GM12864 (cell line): ENCODE data around the gene SNTG2.
"Not testable (repeated sequence)": the region's sequence is repeated elsewhere in the genome, so short reads cannot be mapped to it uniquely, and the experiment has no call there.

ENCODE experiments used
- DNase-seq: peaks from one replicate; pipeline ENCODE4 v3.0.0-alpha.2; 2011; ENCODE audit warnings: low read depth
- H3K4me3 ChIP-seq: 2 replicates; pipeline ENCODE4 v1.5.1; 2011; ENCODE audit warnings: mild to moderate bottlenecking, low read depth, low read length, control low read depth
- TF ChIP-seq, protein P1 (sequence below): IDR thresholded peaks from 2 replicates; pipeline ENCODE4 v1.5.1; 2011; ENCODE audit warnings: low read depth, mild to moderate bottlenecking, moderate library complexity, low read length, control low read depth, inconsistent platforms; ENCODE audit errors: missing control alignments

SNTG2 gene

GRCh38 chr2:1125217-1125616, 174.6 kb downstream of the SNTG2 start:
- TF ChIP-seq, protein P1, sequence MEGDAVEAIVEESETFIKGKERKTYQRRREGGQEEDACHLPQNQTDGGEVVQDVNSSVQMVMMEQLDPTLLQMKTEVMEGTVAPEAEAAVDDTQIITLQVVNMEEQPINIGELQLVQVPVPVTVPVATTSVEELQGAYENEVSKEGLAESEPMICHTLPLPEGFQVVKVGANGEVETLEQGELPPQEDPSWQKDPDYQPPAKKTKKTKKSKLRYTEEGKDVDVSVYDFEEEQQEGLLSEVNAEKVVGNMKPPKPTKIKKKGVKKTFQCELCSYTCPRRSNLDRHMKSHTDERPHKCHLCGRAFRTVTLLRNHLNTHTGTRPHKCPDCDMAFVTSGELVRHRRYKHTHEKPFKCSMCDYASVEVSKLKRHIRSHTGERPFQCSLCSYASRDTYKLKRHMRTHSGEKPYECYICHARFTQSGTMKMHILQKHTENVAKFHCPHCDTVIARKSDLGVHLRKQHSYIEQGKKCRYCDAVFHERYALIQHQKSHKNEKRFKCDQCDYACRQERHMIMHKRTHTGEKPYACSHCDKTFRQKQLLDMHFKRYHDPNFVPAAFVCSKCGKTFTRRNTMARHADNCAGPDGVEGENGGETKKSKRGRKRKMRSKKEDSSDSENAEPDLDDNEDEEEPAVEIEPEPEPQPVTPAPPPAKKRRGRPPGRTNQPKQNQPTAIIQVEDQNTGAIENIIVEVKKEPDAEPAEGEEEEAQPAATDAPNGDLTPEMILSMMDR = no peak
- no peak for DNase-seq
- H3K4me3 ChIP-seq = no peak overlapping the region

GRCh38 chr2:1125633-1126370, 175.2 kb downstream of the SNTG2 start:
- DNase-seq = no peak
- TF ChIP-seq, protein P1 = no peak
- no peak overlapping the region for H3K4me3 ChIP-seq

- H3K4me3 ChIP-seq = no peak overlapping the region
- TF ChIP-seq, protein P1 = no peak
Measured at GRCh38 chr2:1129982-1130381, 179.3 kb downstream of the SNTG2 start.

GRCh38 chr2:1130922-1131321, 180.3 kb downstream of the SNTG2 start:
- TF ChIP-seq, protein P1 = no peak
- no peak for DNase-seq
- no peak overlapping the region for H3K4me3 ChIP-seq

More at GRCh38 chr2:1129982-1130381, 179.3 kb downstream of the SNTG2 start:
- no peak for DNase-seq

GRCh38 chr2:1132328-1132969, 181.8 kb downstream of the SNTG2 start:
- H3K4me3 ChIP-seq = no peak overlapping the region
- no peak for DNase-seq
- TF ChIP-seq, protein P1 = no peak

GRCh38 chr2:1133896-1134295, 183.2 kb downstream of the SNTG2 start:
- H3K4me3 ChIP-seq, DNase-seq: not testable (repeated sequence)

GRCh38 chr2:1134629-1135028, 184.0 kb downstream of the SNTG2 start:
- H3K4me3 ChIP-seq = no peak overlapping the region
- TF ChIP-seq, protein P1 = no peak
- no peak for DNase-seq
